DND-41 (cell line): Measurements from ENCODE around the gene TP63.

Experiments
- ATAC-seq: fragments of 200-7000 bp; cut with Tn5 transposase; 3 replicates; pipeline ENCODE4 v1.9.1; 2021; ENCODE audit warnings: low read depth; ENCODE audit not compliant: insufficient read depth
- DNase-seq: peaks from one replicate; pipeline ENCODE4 v3.0.0-alpha.2; 2020
- H2AFZ ChIP-seq: 2 replicates; pipeline ENCODE4 v1.6.0; 2012; ENCODE audit warnings: low read depth, low read length
- H3K27ac ChIP-seq: 2 replicates; pipeline ENCODE4 v1.5.1; 2012; ENCODE audit warnings: low read length, inconsistent platforms
- H3K27me3 ChIP-seq: fragments of 200-600 bp; sonication (generic); 2 replicates; pipeline ENCODE4 v1.6.0; 2012; ENCODE audit warnings: low read length, mild to moderate bottlenecking, inconsistent platforms; ENCODE audit not compliant: insufficient read depth, poor library complexity
- H3K36me3 ChIP-seq: 2 replicates; pipeline ENCODE4 v1.5.1; 2012; ENCODE audit warnings: low read length, inconsistent platforms; ENCODE audit not compliant: insufficient read depth
- H3K4me1 ChIP-seq: 2 replicates; pipeline ENCODE4 v1.5.1; 2012; ENCODE audit warnings: mild to moderate bottlenecking, low read length; ENCODE audit not compliant: insufficient read depth
- H3K4me2 ChIP-seq: 2 replicates; pipeline ENCODE4 v1.6.0; 2012; ENCODE audit warnings: mild to moderate bottlenecking, moderate library complexity, low read length, inconsistent platforms; ENCODE audit not compliant: insufficient read depth
- H3K4me3 ChIP-seq, 2 experiments: fragments of 200-600 bp in 1 of 2; shearing (Covaris generic) in 1 of 2; 2 replicates each; pipeline ENCODE4 v1.5.1; 2012 to 2016; ENCODE audit warnings: inconsistent platforms in 2 of 2, low read length in 2 of 2, mild to moderate bottlenecking in 2 of 2, low read depth in 1 of 2, moderate library complexity in 1 of 2
- H3K79me2 ChIP-seq: 2 replicates; pipeline ENCODE4 v1.6.0; 2012; ENCODE audit warnings: low read length, inconsistent platforms; ENCODE audit not compliant: insufficient read depth
- H3K9ac ChIP-seq: 2 replicates; pipeline ENCODE4 v1.6.0; 2012; ENCODE audit warnings: low read depth, mild to moderate bottlenecking, inconsistent platforms, low read length, moderate library complexity
- H3K9me3 ChIP-seq: 2 replicates; pipeline ENCODE4 v1.5.1; 2012; ENCODE audit warnings: low read length, moderate library complexity, mild to moderate bottlenecking, inconsistent platforms; ENCODE audit not compliant: insufficient read depth, severe bottlenecking
- H4K20me1 ChIP-seq: 2 replicates; pipeline ENCODE4 v1.6.0; 2012; ENCODE audit warnings: low read length; ENCODE audit not compliant: insufficient read depth
- EZH2 ChIP-seq: IDR thresholded peaks from 3 replicates; pipeline ENCODE4 v1.6.1; 2012; ENCODE audit warnings: borderline replicate concordance, low read depth, mild to moderate bottlenecking, moderate library complexity, low read length, inconsistent platforms; ENCODE audit not compliant: severe bottlenecking
- TF ChIP-seq, protein P1 (sequence below): IDR thresholded peaks from 2 replicates; pipeline ENCODE4 v1.5.1; 2012; ENCODE audit warnings: borderline replicate concordance, low read length, moderate library complexity, mild to moderate bottlenecking; ENCODE audit not compliant: poor library complexity, severe bottlenecking; ENCODE audit errors: extremely low read depth

Gene TP63

DNA sequence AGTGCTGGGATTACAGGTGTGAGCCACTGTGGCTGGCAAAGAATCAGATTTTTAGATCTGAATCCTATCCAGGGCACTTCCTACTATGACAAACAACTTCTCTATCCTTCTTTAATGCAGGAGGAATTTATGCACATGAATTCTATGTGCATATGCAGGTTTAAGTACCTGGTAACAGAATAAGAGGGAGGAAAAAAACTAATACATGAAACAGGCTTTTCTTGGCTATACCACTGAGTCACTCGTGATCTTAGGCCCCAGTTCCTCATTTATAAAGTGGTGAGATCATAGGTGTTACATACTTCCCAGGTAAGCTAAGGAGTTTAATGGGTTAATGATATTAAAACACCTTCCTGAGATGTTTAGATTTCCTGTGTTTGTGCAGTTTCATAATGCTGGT, 108.2 kb downstream of the TP63 start:
- Histone ChIP-seq H3K36me3 (no peaks in the 10 kb centered on the region), H3K9ac (no peak overlapping the region), H3K4me3 (no peak overlapping the region), H3K4me1 (no peaks in the 10 kb centered on the region), H3K27me3 (no peaks in the 10 kb centered on the region), H4K20me1 (no peaks in the 10 kb centered on the region), H3K79me2 (no peaks in the 10 kb centered on the region), H2AFZ (no peak overlapping the region), H3K9me3 (peaks cover 2% of the 10 kb centered on the region), H3K4me2 (no peak overlapping the region), H3K27ac (no peak overlapping the region)
- TF ChIP-seq EZH2: no peak
- TF ChIP-seq, protein P1, sequence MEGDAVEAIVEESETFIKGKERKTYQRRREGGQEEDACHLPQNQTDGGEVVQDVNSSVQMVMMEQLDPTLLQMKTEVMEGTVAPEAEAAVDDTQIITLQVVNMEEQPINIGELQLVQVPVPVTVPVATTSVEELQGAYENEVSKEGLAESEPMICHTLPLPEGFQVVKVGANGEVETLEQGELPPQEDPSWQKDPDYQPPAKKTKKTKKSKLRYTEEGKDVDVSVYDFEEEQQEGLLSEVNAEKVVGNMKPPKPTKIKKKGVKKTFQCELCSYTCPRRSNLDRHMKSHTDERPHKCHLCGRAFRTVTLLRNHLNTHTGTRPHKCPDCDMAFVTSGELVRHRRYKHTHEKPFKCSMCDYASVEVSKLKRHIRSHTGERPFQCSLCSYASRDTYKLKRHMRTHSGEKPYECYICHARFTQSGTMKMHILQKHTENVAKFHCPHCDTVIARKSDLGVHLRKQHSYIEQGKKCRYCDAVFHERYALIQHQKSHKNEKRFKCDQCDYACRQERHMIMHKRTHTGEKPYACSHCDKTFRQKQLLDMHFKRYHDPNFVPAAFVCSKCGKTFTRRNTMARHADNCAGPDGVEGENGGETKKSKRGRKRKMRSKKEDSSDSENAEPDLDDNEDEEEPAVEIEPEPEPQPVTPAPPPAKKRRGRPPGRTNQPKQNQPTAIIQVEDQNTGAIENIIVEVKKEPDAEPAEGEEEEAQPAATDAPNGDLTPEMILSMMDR: no peak
- no peak for ATAC-seq
- no peak for DNase-seq

DNA sequence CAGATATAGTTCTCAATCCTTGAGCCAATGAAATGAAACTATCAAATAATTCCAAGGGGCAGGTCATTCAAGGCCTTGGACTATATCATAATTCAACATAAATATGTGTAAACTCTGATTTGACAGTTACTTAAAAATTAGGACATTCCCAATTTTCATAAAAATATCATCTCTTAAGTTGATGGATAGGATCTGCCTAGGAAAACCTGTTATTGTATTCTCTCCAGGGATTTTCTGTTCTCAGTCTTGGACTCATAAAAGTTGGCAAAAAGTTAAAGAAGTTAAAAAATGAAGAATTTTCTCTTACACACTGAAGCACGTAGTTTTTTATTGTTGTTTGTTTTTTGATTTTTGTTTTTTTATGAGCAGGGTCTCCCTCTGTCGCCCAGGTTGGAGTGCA, 109.0 kb downstream of the TP63 start:
- H3K27me3 ChIP-seq: no peaks in the 10 kb centered on the region
- H4K20me1 ChIP-seq: no peaks in the 10 kb centered on the region
- no peaks in the 10 kb centered on the region for H3K36me3 ChIP-seq
- TF ChIP-seq, protein P1: no peak
- no peak for TF ChIP-seq EZH2
- DNase-seq: no peak
- H3K4me3 ChIP-seq: no peak overlapping the region
- H3K9me3 ChIP-seq: peaks cover 6% of the 10 kb centered on the region
- no peaks in the 10 kb centered on the region for H3K79me2 ChIP-seq
- H3K9ac ChIP-seq: no peak overlapping the region
- H3K27ac ChIP-seq: no peak overlapping the region
- no peak overlapping the region for H3K4me2 ChIP-seq
- no peaks in the 10 kb centered on the region for H3K4me1 ChIP-seq
- no peak for ATAC-seq
- H2AFZ ChIP-seq: no peak overlapping the region

DNA sequence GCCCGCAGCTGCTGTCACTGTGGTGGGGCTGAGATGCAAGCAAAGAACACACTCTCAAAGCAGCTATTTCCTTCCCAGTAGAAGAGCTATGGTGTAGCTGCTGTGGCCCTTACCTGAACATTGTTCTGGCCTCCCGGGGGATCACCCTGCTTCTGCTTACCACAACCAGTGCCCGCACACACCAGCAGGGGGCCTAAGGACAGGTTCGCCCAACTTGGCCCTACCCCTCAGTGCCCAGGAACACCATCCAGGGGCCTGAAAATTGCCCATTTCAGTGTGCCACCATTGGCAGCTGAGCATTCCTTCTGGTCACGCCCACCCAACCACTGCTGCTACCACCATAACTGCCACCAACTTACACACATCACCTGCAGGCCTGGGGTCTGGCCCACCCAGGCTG, 113.0 kb downstream of the TP63 start:
- Histone ChIP-seq H4K20me1 (no peaks in the 10 kb centered on the region), H3K27ac (no peak overlapping the region), H3K4me2 (no peak overlapping the region), H3K79me2 (no peaks in the 10 kb centered on the region), H3K9ac (no peak overlapping the region), H3K27me3 (no peaks in the 10 kb centered on the region), H3K9me3 (peaks cover 6% of the 10 kb centered on the region), H3K4me3 (no peak overlapping the region), H2AFZ (no peak overlapping the region), H3K36me3 (no peaks in the 10 kb centered on the region), H3K4me1 (no peaks in the 10 kb centered on the region)
- ATAC-seq (no peak), DNase-seq (no peak)
- TF ChIP-seq, protein P1: no peak
- TF ChIP-seq EZH2: no peak

DNA sequence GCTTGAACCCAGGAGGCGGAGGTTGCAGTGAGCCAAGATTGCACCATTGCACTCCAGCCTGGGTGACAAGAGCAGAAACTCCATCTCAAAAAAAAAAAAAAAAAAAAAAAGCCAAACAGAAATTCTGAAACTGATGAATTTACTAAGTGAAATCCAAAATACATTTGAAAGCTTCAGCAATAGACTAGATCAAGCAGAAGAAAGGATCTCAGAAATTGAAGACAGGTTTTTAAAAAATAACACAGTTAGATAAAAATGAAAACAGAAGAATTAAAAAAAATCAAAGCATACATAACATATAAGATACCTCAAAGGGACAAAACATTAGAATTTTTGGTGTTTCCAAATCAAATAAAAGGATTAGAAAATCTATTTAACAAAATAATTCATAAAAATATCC, 114.4 kb downstream of the TP63 start:
- no peaks in the 10 kb centered on the region for H3K4me1 ChIP-seq
- H2AFZ ChIP-seq: no peak overlapping the region
- no peak for ATAC-seq
- no peak overlapping the region for H3K9ac ChIP-seq
- peaks cover 6% of the 10 kb centered on the region for H3K9me3 ChIP-seq
- no peak overlapping the region for H3K4me2 ChIP-seq
- H3K36me3 ChIP-seq: no peaks in the 10 kb centered on the region
- no peaks in the 10 kb centered on the region for H4K20me1 ChIP-seq
- H3K4me3 ChIP-seq: no peak overlapping the region
- TF ChIP-seq, protein P1: no peak
- TF ChIP-seq EZH2: no peak
- H3K27me3 ChIP-seq: no peaks in the 10 kb centered on the region
- no peaks in the 10 kb centered on the region for H3K79me2 ChIP-seq
- no peak for DNase-seq
- H3K27ac ChIP-seq: no peak overlapping the region
